Activated CD4-positive, alpha-beta T cell treated with anti-CD3 and anti-CD28 coated beads, Interleukin-2, amount 10 ng/mL, durations not matched to agents 7 days and 5 days (primary cell): ENCODE measurements around the gene HNRNPH2. TPM values are rescaled to one million over a fixed set of nuclear protein-coding genes. Genes with fewer than 3 reads are reported as not detected.
A peak's percentile ranks its signal among the peaks of the same experiment; 100 is the strongest.

ENCODE experiments used
- CTCF ChIA-PET: fragments of 350-600 bp; sonication (Branson Sonifier 250); formaldehyde crosslinking; loops from one replicate; lab custom pipeline; 2021; ENCODE audit warnings: antibody characterized with exemption; lab: Charles Lee
- POLR2A ChIA-PET: fragments of 350-600 bp; sonication (Branson Sonifier 250); formaldehyde crosslinking; loops from one replicate; lab custom pipeline; 2021; ENCODE audit warnings: antibody characterized with exemption; lab: Charles Lee
- DNase-seq: peaks from one replicate; pipeline ENCODE4 v3.0.0-alpha.2; 2020
- H3K27ac Mint-ChIP-seq: one replicate; pipeline ENCODE4 v1.8.0; 2021; ENCODE audit warnings: mild to moderate bottlenecking, moderate library complexity, mixed read lengths
- H3K27me3 Mint-ChIP-seq: one replicate; pipeline ENCODE4 v1.8.0; 2021; ENCODE audit warnings: mixed read lengths
- H3K36me3 Mint-ChIP-seq: one replicate; pipeline ENCODE4 v1.8.0; 2021; ENCODE audit warnings: low read depth, mixed read lengths
- H3K4me1 Mint-ChIP-seq: one replicate; pipeline ENCODE4 v1.8.0; 2021; ENCODE audit warnings: mixed read lengths
- H3K4me3 Mint-ChIP-seq: one replicate; pipeline ENCODE4 v1.8.0; 2021; ENCODE audit warnings: mild to moderate bottlenecking, moderate library complexity, mixed read lengths
- H3K9me3 Mint-ChIP-seq: one replicate; pipeline ENCODE4 v1.8.0; 2021; ENCODE audit warnings: mixed read lengths
- total RNA-seq, 2 experiments: library from RNA; stranded (reverse); gene quantifications; one replicate each; pipeline ENCODE4 v1.2.3, GENCODE V29; 2021

HNRNPH2 gene
- total RNA-seq, 2 experiments from 2014 or later = 41.7 to 46.9 TPM

- no peak within 1 kb of the TSS for H3K4me3 Mint-ChIP-seq
- no peak for DNase-seq
- CTCF ChIA-PET = no interaction called here
- H3K4me1 Mint-ChIP-seq = peaks cover 4% of the 10 kb centered on the region
- peaks cover 1% of the 10 kb centered on the region for H3K36me3 Mint-ChIP-seq
- no peaks in the 10 kb centered on the region for H3K9me3 Mint-ChIP-seq
- POLR2A ChIA-PET = no interaction called here
- H3K27me3 Mint-ChIP-seq = no peaks in the 10 kb centered on the region
- no peak within 1 kb of the TSS for H3K27ac Mint-ChIP-seq
These were observed 22.1 kb upstream of the HNRNPH2 start, which contains the start of gene BTK for GRCh38 chrX:101385795-101386541. BTK (minus strand) TSS chrX:101386191; CDS start chrX:101375284, 10,907 bp downstream.

- no peak overlapping the region for H3K27ac Mint-ChIP-seq
- ChIA-PET POLR2A (no interaction called here), CTCF (no interaction called here)
- H3K4me1 Mint-ChIP-seq = peaks cover 4% of the 10 kb centered on the region
- no peaks in the 10 kb centered on the region for H3K9me3 Mint-ChIP-seq
- H3K27me3 Mint-ChIP-seq = no peaks in the 10 kb centered on the region
- no peak for DNase-seq
- no peak overlapping the region for H3K4me3 Mint-ChIP-seq
- peaks cover 7% of the 10 kb centered on the region for H3K36me3 Mint-ChIP-seq
These were observed 21.5 kb upstream of the HNRNPH2 start for GRCh38 chrX:101386542-101386885.

- ChIA-PET CTCF (interaction anchor here (0.9 kb wide), 1 partner anchor 50 kb away, joined by 3 read pairs; no protein-coding TSS in a partner anchor), POLR2A (no interaction called here)
- H3K27ac Mint-ChIP-seq = no peak overlapping the region
- H3K4me3 Mint-ChIP-seq = no peak overlapping the region
- H3K36me3 Mint-ChIP-seq = peaks cover 23% of the 10 kb centered on the region
- H3K27me3 Mint-ChIP-seq = no peaks in the 10 kb centered on the region
- no peak for DNase-seq
- peaks cover 19% of the 10 kb centered on the region for H3K4me1 Mint-ChIP-seq
- no peaks in the 10 kb centered on the region for H3K9me3 Mint-ChIP-seq
These were observed 19.4 kb upstream of the HNRNPH2 start for GRCh38 chrX:101388604-101389003.

- no peaks in the 10 kb centered on the region for H3K9me3 Mint-ChIP-seq
- ChIA-PET CTCF (interaction anchor here (0.6 to 2.0 kb wide), 12 partner anchors 9 to 557 kb away, joined by 3 to 16 read pairs (median 5); partner anchors contain the start of gene TIMM8A), POLR2A (interaction anchor here (1.3 kb wide), 1 partner anchor 12 kb away, joined by 10 read pairs; no protein-coding TSS in a partner anchor)
- no peaks in the 10 kb centered on the region for H3K27me3 Mint-ChIP-seq
- peaks cover 33% of the 10 kb centered on the region for H3K36me3 Mint-ChIP-seq
- peaks cover 25% of the 10 kb centered on the region for H3K4me1 Mint-ChIP-seq
- H3K4me3 Mint-ChIP-seq = peak within 1 kb of the TSS; percentile 96
- DNase-seq = peak; percentile 82
- peak within 1 kb of the TSS; percentile 88 for H3K27ac Mint-ChIP-seq
These were observed 17.1 kb upstream of the HNRNPH2 start, which contains the start of gene RPL36A for GRCh38 chrX:101390664-101391525. RPL36A (plus strand) TSS chrX:101391011; CDS start chrX:101391044, 33 bp downstream.

GRCh38 chrX:101391831-101392230, 16.2 kb upstream of the HNRNPH2 start:
- Mint-ChIP-seq H3K27me3 (no peaks in the 10 kb centered on the region), H3K4me1 (peaks cover 25% of the 10 kb centered on the region), H3K27ac (peak overlapping the region; percentile 88), H3K9me3 (no peaks in the 10 kb centered on the region), H3K36me3 (peaks cover 35% of the 10 kb centered on the region), H3K4me3 (peak overlapping the region; percentile 96)
- ChIA-PET POLR2A (no interaction called here), CTCF (interaction anchor here (1.1 to 2.0 kb wide), 4 partner anchors 11 to 41 kb away, joined by 5 to 16 read pairs (median 6); no protein-coding TSS in a partner anchor)
- no peak for DNase-seq

GRCh38 chrX:101393530-101394305, 14.3 kb upstream of the HNRNPH2 start:
- POLR2A ChIA-PET = no interaction called here
- CTCF ChIA-PET = interaction anchor here (0.7 kb wide), 1 partner anchor 522 kb away, joined by 3 read pairs; no protein-coding TSS in a partner anchor
- H3K9me3 Mint-ChIP-seq = no peaks in the 10 kb centered on the region
- H3K27me3 Mint-ChIP-seq = no peaks in the 10 kb centered on the region
- peaks cover 35% of the 10 kb centered on the region for H3K36me3 Mint-ChIP-seq
- no peak for DNase-seq
- H3K27ac Mint-ChIP-seq = peak overlapping the region; percentile 57
- peaks cover 25% of the 10 kb centered on the region for H3K4me1 Mint-ChIP-seq
- H3K4me3 Mint-ChIP-seq = no peak overlapping the region

- no peak overlapping the region for H3K27ac Mint-ChIP-seq
- H3K4me1 Mint-ChIP-seq = peaks cover 25% of the 10 kb centered on the region
- peaks cover 35% of the 10 kb centered on the region for H3K36me3 Mint-ChIP-seq
- no peak for DNase-seq
- POLR2A ChIA-PET = no interaction called here
- no peak overlapping the region for H3K4me3 Mint-ChIP-seq
- H3K9me3 Mint-ChIP-seq = no peaks in the 10 kb centered on the region
- CTCF ChIA-PET = interaction anchor here (0.7 kb wide), 1 partner anchor 523 kb away, joined by 3 read pairs; no protein-coding TSS in a partner anchor
- no peaks in the 10 kb centered on the region for H3K27me3 Mint-ChIP-seq
These were observed 13.7 kb upstream of the HNRNPH2 start for GRCh38 chrX:101394372-101394771.

- ChIA-PET CTCF (interaction anchor here (0.7 kb wide), 1 partner anchor 9 kb away, joined by 3 read pairs; no protein-coding TSS in a partner anchor), POLR2A (no interaction called here)
- Mint-ChIP-seq H3K4me1 (peaks cover 21% of the 10 kb centered on the region), H3K36me3 (peaks cover 46% of the 10 kb centered on the region), H3K27ac (no peak overlapping the region), H3K27me3 (no peaks in the 10 kb centered on the region), H3K9me3 (no peaks in the 10 kb centered on the region), H3K4me3 (no peak overlapping the region)
- no peak for DNase-seq
These were observed 12.2 kb upstream of the HNRNPH2 start for GRCh38 chrX:101395789-101396188.

- Mint-ChIP-seq H3K36me3 (peaks cover 37% of the 10 kb centered on the region), H3K9me3 (no peaks in the 10 kb centered on the region), H3K4me3 (no peak overlapping the region), H3K27me3 (no peaks in the 10 kb centered on the region), H3K4me1 (peaks cover 13% of the 10 kb centered on the region), H3K27ac (no peak overlapping the region)
- DNase-seq = no peak
- ChIA-PET POLR2A (no interaction called here), CTCF (no interaction called here)
These were observed 10.2 kb upstream of the HNRNPH2 start for GRCh38 chrX:101397779-101398178.

GRCh38 chrX:101398694-101399093, 9.3 kb upstream of the HNRNPH2 start:
- Mint-ChIP-seq H3K9me3 (no peaks in the 10 kb centered on the region), H3K4me1 (peaks cover 5% of the 10 kb centered on the region), H3K27me3 (no peaks in the 10 kb centered on the region), H3K4me3 (no peak overlapping the region), H3K27ac (no peak overlapping the region), H3K36me3 (peaks cover 30% of the 10 kb centered on the region)
- POLR2A ChIA-PET = no interaction called here
- CTCF ChIA-PET = no interaction called here
- no peak for DNase-seq

GRCh38 chrX:101399825-101400224, 8.2 kb upstream of the HNRNPH2 start:
- CTCF ChIA-PET = interaction anchor here (1.4 to 2.3 kb wide), 2 partner anchors 9 to 22 kb away, joined by 5 to 9 read pairs; partner anchors contain the start of gene RPL36A
- POLR2A ChIA-PET = no interaction called here

More at GRCh38 chrX:101399825-101400224, 8.2 kb upstream of the HNRNPH2 start:
- no peak overlapping the region for H3K4me3 Mint-ChIP-seq
- H3K4me1 Mint-ChIP-seq = peaks cover 6% of the 10 kb centered on the region
- no peak overlapping the region for H3K27ac Mint-ChIP-seq
- H3K9me3 Mint-ChIP-seq = no peaks in the 10 kb centered on the region
- peaks cover 31% of the 10 kb centered on the region for H3K36me3 Mint-ChIP-seq
- no peaks in the 10 kb centered on the region for H3K27me3 Mint-ChIP-seq
- no peak for DNase-seq
